SU-DHL-6 (cell line): ENCODE results near the gene DISP1.

ENCODE experiments used
- EZH2phosphoT487 ChIP-seq: fragments of 200-600 bp; sonication (generic), shearing (Covaris generic); conservative IDR thresholded peaks from 2 replicates; pipeline ENCODE4 v1.6.1; 2018; ENCODE audit warnings: mild to moderate bottlenecking, antibody characterized with exemption, low read length, moderate library complexity, mixed read lengths
- TF ChIP-seq, protein P1 (sequence below): fragments of 200-600 bp; sonication (generic); IDR thresholded peaks from one replicate; pipeline ENCODE4 v1.5.1; 2017; ENCODE audit warnings: antibody characterized with exemption, mild to moderate bottlenecking, low read length, moderate library complexity; ENCODE audit not compliant: insufficient read depth, poor library complexity, severe bottlenecking

DNA sequence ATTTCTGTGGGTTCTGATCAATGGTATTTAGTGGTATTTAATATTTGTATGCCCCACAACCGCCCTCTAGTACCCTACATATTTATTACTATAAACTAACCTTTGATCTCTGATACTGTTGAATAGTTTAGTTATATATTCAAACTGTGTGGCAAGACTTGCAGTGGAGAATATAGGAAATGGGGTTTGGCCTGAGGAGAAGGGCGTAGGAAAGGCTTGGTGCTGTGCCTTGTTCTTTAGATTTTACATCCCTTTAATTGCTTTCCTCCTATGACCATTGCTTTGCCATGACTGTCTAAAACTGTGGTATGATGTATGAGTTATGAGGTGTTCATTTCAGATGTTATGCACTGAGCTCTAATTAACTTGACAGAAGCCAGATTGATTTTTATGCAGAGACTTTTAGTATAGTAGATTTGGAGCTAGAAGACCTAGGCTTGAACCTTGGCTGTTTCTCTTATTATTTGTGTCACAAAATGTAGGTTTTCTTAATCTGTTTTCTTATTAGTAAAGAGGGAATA, 18.6 kb downstream of the DISP1 start:
- TF ChIP-seq, protein P1, sequence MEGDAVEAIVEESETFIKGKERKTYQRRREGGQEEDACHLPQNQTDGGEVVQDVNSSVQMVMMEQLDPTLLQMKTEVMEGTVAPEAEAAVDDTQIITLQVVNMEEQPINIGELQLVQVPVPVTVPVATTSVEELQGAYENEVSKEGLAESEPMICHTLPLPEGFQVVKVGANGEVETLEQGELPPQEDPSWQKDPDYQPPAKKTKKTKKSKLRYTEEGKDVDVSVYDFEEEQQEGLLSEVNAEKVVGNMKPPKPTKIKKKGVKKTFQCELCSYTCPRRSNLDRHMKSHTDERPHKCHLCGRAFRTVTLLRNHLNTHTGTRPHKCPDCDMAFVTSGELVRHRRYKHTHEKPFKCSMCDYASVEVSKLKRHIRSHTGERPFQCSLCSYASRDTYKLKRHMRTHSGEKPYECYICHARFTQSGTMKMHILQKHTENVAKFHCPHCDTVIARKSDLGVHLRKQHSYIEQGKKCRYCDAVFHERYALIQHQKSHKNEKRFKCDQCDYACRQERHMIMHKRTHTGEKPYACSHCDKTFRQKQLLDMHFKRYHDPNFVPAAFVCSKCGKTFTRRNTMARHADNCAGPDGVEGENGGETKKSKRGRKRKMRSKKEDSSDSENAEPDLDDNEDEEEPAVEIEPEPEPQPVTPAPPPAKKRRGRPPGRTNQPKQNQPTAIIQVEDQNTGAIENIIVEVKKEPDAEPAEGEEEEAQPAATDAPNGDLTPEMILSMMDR: no peak
- no peak for TF ChIP-seq EZH2phosphoT487
